ENCODE results near the gene SRRM3.
"Not testable (repeated sequence)": the region's sequence is repeated elsewhere in the genome, so short reads cannot be mapped to it uniquely, and the experiment has no call there.

Gene SRRM3

DNA sequence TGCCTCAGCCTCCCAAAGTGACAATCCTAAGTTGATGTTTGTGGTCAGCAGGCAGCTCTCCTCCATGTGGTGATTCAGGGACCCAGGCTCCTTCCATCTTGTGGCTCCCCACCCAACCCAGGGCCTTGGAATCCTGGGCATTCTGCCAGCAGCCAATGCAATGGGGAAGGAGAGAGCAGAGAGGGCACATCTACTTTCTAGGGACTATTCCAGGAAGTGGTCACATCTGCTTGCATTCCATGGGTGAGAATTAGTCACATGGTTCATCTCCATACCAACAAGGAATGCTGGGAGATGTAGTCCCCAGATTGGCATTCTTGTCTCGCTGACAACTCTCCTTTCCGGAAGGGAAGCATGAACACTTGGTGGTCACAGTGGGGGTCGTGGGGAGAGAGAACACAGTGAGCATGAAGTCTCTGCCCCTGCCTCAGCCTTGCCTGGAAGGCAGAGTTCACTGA lies 9.9 kb upstream of the SRRM3 start:
- DNase-seq (ENCODE audit: low read depth), result no peak

- DNase-seq (ENCODE audit: low read depth), result no peak
Observed at GRCh38 chr7:76193466-76193865, 8.2 kb upstream of the SRRM3 start.

DNA sequence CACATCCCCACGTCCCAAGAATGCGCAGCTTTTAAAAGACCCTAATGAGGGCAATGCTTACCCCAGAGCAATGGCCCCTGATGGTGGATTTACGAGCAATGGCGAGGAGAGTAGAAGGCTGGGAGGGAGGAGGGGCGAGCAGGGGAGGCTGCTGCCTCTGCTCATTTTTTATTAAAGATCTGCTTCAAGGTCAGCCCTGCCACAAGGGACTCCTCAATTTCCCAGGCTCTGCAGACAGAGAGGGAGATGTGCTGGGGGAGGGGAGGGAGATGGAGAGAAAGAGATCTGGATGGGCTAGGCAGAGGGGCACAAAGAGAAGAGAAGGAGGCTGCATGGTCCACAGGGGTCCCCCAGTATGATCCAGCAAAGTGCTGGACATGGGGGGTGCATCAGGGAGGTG lies 7.8 kb upstream of the SRRM3 start:
- no peak for DNase-seq (ENCODE audit: low read depth)

DNA sequence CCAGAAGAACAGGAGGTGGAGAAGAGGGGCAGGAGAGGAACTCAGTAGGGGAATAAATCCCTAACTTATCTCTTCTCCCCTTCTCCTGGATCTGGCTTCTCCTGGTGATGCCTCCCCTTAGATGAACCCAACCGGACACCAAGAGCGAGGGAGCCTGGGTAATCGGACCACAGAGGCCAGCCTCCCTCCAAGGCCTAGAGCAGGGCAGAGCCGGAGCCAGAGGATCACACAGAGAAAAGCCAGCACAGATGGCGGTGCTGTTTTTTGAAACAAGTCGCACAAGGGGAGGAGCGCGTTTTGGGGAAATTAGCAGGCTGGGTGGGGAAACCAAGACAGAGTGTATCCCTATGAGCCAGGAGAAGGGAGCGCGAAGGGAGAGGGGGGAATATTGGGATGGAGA lies 4.9 kb upstream of the SRRM3 start:
- no peak for DNase-seq (ENCODE audit: low read depth)

- no peak for DNase-seq (ENCODE audit: low read depth)
Observed at GRCh38 chr7:76198202-76198601, 3.5 kb upstream of the SRRM3 start.

DNA sequence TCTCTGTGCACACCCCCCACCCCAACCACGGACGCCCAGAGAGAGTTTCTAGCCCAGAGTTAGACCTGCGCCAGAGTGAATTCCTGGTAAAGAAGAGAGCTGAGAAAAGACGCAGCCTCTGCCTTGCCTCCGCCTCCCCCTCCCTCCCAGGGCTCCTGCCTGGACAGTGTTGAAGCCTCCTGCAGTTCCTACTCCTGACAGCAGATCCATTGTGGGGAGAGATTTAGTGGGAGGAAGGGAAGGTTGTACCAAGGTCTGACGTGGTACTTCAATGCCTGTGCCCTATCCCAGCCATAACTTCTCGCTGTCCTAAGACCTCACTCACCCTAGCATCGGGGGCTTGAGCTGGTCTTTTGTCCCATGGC lies 952 bp downstream of the SRRM3 start:
- DNase-seq (ENCODE audit: low read depth), result no peak

- DNase-seq (ENCODE audit: low read depth), result no peak
Observed at GRCh38 chr7:76204147-76204546, 2.5 kb downstream of the SRRM3 start.

DNA sequence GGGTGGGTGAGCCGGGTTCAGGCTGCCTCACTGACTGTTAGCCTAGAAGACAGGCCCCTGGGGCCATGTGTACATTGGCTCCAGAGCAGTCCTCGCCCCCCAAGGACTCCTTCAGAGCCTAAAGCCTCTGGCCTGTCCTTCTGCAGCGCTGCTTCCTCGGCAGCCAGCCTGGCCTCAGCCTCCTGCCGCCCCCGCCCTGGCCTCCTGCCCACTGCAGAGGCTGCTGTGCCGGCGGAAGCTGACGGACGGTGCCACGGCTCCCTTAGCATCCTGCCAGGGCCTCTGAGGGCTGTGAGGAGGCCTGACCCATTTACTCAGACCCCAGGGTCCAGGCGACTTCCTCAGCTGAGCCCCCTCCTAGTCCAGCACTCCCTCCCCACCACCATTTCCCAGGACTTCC lies 4.9 kb downstream of the SRRM3 start:
- DNase-seq (ENCODE audit: low read depth), result no peak

DNA sequence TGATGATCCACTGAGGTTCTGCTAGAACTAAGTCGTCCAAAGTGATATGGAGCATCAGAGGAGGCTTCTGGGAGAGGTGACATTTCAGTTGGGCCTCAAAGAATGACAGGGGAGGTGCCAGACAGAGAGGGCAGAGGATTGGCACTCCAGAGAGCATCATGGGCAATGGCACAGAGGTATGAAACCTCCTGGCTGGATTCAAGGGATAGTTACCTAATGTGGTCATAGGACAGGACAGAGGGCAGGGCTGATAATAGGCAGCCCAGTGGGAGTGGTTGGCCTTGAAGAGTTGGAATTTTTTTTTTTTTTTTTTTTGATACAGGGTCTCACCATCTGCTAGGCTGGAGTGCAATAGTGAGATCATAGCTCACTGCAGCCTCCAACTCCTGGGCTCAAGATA lies 7.6 kb downstream of the SRRM3 start:
- DNase-seq (ENCODE audit: low read depth), result no peak

DNA sequence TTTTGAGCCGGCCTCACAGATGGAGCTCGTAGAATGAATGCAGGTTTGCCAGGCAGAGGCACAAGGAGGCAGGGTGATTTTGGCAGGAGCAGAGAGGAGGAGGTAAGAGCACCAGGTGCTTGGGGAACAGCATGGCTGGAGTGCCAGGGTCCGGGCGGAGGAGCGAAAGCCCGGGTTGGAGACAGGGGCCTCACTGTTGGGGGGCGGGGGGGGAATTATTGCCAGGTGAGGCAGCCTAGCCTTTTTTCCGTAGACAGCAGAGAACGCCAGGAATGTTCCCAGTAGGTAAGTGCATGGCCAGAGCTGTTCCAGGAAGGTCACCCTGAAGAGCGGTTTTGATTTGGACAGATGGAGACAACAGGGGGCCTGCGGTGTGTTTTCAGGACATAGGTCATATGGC lies 9.5 kb downstream of the SRRM3 start:
- no peak for DNase-seq (ENCODE audit: low read depth)

DNA sequence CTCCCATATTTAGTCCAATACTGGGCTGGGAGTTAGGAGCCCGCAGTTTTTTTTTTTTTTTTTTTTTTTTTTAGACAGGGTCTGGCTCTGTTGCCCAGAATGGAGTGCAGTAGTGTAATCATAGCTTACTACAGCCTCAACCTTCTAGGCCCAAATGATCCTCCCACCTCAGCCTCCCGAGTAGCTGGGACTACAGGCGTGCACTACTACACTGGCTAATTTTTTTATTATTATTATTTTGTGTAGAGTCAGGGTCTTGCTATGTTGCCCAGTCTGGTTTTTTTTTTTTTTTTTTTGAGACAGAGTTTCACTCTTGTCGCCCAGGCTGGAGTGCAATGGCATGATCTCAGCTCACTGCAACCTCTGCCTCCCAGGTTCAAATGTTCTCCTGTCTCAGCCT lies 13.7 kb downstream of the SRRM3 start:
- not testable (repeated sequence) for DNase-seq (ENCODE audit: low read depth)

DNA sequence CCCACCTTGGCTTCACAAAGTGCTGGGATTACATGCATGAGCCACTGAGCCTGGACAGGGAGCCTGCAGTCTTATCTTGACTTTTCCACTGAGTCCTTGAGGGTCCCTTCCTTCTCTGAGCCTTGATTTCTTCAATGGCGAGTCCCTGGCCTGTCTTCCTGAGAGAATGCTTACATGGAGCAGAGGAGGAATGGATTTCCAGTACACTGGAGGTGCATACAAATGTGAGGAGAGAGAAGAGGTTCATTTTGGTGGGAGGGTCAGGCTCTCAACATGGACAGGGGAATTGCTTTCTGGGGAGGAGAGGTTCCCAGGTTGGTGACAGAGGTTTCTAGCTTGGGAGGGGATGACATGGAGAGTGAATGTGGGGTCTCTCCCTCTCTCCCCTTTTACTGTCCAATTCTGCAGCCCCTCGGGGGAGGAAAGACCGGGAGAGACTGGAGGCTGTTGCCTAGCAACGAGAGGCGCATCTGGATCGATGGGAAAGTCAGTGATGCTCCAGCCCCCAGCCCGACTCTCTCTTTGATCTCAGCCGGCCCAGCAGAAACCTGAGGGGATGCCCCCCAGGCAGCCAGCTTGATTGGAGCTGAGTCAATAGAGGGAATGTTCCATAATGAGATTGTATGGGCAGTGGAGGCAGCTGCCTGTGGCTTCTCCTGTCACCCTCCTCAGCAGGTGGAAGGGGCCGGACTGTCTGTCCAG lies 14.8 kb downstream of the SRRM3 start:
- DNase-seq (ENCODE audit: low read depth), result no peak

DNA sequence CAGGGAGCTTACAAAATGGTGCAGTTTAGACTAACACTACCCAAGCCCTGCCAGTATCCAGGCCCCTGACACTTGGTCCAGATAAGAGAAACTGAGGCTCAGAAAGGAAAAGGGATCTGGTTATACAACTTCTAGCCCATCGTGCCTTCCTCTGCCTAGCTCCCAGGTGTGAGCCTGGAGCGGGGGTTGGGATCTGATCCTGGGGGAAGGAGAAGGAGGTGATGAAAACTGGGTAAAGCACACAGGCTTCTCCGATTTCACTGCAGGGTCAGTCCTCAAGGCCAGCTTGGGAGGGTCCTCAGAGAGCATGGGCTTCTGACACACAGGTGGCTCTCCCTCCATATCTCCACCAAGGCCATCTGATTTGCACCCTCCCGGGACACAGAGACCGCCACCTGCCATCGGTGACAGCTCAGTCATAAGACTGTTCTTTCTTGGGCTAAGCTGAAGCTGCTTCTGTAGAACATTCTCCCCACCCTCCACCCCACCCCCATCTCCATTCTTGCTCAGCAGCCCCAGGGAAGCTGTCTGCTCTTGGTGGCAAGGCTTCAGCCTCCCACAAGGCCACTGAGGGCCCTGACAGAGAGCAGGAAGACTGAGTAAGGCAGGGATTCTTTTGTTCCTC lies 16.4 kb downstream of the SRRM3 start:
- DNase-seq (ENCODE audit: low read depth), result no peak

- no peak for DNase-seq (ENCODE audit: low read depth)
Observed at GRCh38 chr7:76220185-76221057, 18.7 kb downstream of the SRRM3 start.

- no peak for DNase-seq (ENCODE audit: low read depth)
Observed at GRCh38 chr7:76222333-76222732, 20.6 kb downstream of the SRRM3 start.

- DNase-seq (ENCODE audit: low read depth), result no peak
Observed at GRCh38 chr7:76222839-76223238, 21.1 kb downstream of the SRRM3 start.

DNA sequence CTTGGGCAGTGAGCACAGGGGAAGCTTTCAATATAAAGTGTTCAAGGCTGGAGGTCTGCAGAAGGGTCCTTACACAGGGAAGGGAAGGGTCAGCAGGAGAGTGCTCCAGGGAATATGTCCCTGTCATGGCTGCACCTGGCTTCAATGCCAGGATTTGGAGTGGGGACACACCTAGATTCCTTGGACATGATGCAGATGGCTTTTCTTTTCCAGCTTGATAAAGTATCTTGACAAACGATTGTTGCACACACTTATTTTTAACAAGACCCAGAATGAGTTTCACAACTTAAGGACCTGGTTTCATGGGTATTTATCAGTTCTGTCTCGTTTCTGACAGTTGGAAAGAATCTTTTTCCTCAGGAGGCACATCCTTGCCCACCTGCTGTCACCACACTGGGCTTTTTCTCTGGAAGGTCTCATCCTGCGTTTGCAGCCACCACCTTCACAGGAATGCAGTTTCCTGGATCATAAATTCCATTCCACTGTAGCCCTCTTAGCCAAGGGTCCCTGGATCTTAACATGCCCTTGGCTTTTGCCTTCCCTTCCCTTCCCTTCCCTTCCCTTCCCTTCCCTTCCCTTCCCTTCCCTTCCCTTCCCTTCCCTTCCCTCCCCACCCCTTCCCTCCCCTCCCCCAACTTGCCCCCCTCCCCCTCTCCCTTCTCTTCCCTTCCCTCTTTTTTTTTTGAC lies 21.7 kb downstream of the SRRM3 start:
- no peak for DNase-seq (ENCODE audit: low read depth)

- no peak for DNase-seq (ENCODE audit: low read depth)
Observed at GRCh38 chr7:76224695-76225094, 23.0 kb downstream of the SRRM3 start.

DNA sequence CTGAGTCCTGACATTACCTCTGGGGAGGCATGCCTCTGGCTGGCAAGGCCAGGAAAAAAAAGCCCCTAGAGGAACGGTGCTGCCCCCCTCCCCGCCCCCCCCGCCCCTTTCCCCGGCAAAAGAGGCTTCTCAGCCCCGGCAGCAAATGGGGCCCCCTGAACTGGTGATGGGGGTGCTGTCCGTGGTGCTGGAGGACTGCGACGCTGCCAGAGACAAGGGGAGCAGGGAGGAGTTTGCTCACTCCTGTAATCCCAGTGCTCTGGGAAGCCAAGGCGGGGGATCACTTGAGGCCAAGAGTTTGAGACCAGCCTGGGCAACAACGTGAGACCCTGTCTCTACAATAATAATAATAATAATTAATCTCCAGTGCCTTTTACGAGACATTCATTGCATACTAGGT lies 23.7 kb downstream of the SRRM3 start:
- DNase-seq (ENCODE audit: low read depth), result no peak

- no peak for DNase-seq (ENCODE audit: low read depth)
Observed at GRCh38 chr7:76225951-76226350, 24.3 kb downstream of the SRRM3 start.

DNA sequence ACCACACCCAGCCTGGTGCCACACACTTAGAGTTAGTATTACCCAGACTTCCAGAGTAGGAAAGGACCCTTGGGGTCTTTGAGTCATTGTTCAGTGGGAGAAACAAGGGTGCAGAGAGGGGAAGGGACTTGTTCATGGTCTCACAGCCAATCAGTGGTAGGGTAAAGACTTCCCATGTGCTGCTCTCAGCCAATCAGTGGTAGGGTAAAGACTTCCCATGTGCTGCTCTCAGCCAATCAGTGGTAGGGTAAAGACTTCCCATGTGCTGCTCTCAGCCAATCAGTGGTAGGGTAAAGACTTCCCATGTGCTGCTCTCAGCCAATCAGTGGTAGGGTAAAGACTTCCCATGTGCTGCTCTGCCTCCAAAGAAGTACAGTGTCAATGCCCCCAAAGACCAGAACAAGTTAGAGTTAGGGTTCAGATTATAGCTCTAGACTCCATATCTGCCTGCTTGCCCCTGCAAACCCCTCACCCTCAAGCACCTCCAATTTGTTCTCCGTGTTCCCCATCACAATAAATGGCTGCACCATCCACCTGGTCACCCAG lies 25.3 kb downstream of the SRRM3 start:
- DNase-seq (ENCODE audit: low read depth), result not testable (repeated sequence)

- DNase-seq (ENCODE audit: low read depth), result no peak
Observed at GRCh38 chr7:76230214-76230613, 28.5 kb downstream of the SRRM3 start.

Data from activated T-cell treated with anti-CD3 and anti-CD28 coated beads for 24 hours (primary cell).